Hepatocyte (in vitro differentiated cells): ENCODE results near the gene AK2. TPM values are rescaled to one million over a fixed set of nuclear protein-coding genes. Genes with fewer than 3 reads are reported as not detected.
A peak's percentile ranks its signal among the peaks of the same experiment; 100 is the strongest.
"Not testable (repeated sequence)": the region's sequence is repeated elsewhere in the genome, so short reads cannot be mapped to it uniquely, and the experiment has no call there.

Experiments used
- DNase-seq: peaks from one replicate; pipeline ENCODE4 v3.0.0-alpha.2; 2016; ENCODE audit warnings: low spot score
- H2AFZ ChIP-seq: fragments of 200-600 bp; sonication (generic); 2 replicates; pipeline ENCODE4 v1.6.0; 2016; ENCODE audit warnings: antibody characterized with exemption, mild to moderate bottlenecking
- H3K27ac ChIP-seq: fragments of 200-600 bp; sonication (generic); 2 replicates; pipeline ENCODE4 v1.5.1; 2016; ENCODE audit warnings: mild to moderate bottlenecking
- H3K27me3 ChIP-seq: fragments of 200-600 bp; sonication (generic); 2 replicates; pipeline ENCODE4 v1.6.1; 2016
- H3K36me3 ChIP-seq: fragments of 200-600 bp; sonication (generic); replicated peaks from 2 replicates; pipeline ENCODE4 v1.5.1; 2016; ENCODE audit warnings: low read depth; ENCODE audit not compliant: insufficient read depth
- H3K4me1 ChIP-seq: fragments of 200-600 bp; sonication (generic); 2 replicates; pipeline ENCODE4 v1.5.1; 2016; ENCODE audit warnings: mild to moderate bottlenecking, moderate library complexity; ENCODE audit not compliant: insufficient read depth
- H3K4me2 ChIP-seq: fragments of 200-600 bp; sonication (generic); 2 replicates; pipeline ENCODE4 v1.6.0; 2016
- H3K4me3 ChIP-seq: fragments of 200-600 bp; sonication (generic); 2 replicates; pipeline ENCODE4 v1.5.1; 2016; ENCODE audit warnings: mild to moderate bottlenecking
- H3K79me2 ChIP-seq: fragments of 200-600 bp; sonication (generic); 2 replicates; pipeline ENCODE4 v1.6.0; 2017; ENCODE audit warnings: mild to moderate bottlenecking
- H3K9me2 ChIP-seq: fragments of 200-600 bp; sonication (generic); replicated peaks from 2 replicates; pipeline ENCODE4 v1.6.0; 2017; ENCODE audit warnings: mild to moderate bottlenecking; ENCODE audit not compliant: insufficient read depth
- H3K9me3 ChIP-seq: fragments of 200-600 bp; sonication (generic); 2 replicates; pipeline ENCODE4 v1.5.1; 2016; ENCODE audit warnings: low read depth, mild to moderate bottlenecking
- H4K20me1 ChIP-seq: fragments of 200-600 bp; sonication (generic); 2 replicates; pipeline ENCODE4 v1.6.0; 2016; ENCODE audit warnings: mild to moderate bottlenecking; ENCODE audit not compliant: insufficient read depth, poor library complexity, severe bottlenecking
- EZH2 ChIP-seq: fragments of 200-600 bp; sonication (generic); IDR thresholded peaks from 2 replicates; pipeline ENCODE4 v1.6.1; 2016; ENCODE audit warnings: antibody characterized with exemption, mild to moderate bottlenecking, borderline replicate concordance
- EZH2phosphoT487 ChIP-seq: fragments of 200-600 bp; sonication (generic); IDR thresholded peaks from one replicate; pipeline ENCODE4 v1.6.1; 2018; ENCODE audit warnings: antibody characterized with exemption, mild to moderate bottlenecking, low read depth, moderate library complexity; ENCODE audit not compliant: unreplicated experiment, severe bottlenecking
- WGBS: methylation state at CpG from one replicate; pipeline ENCODE4 v1.1.6; 2016; ENCODE audit warnings: low lambda C conversion rate; ENCODE audit errors: missing lambda C conversion rate; 5-methylcytosine and 5-hydroxymethylcytosine counted together
- polyA plus RNA-seq: library from polyadenylated mRNA; unstranded; fragments of >200 nt; fragmentation: Nextera tagmentation; extraction: Ambion mirVana; gene quantifications from 2 replicates; pipeline ENCODE4 v1.2.1, GENCODE V29; 2016
- total RNA-seq: library from RNA; depleted of rRNA; stranded (reverse); fragments of >200 nt; gene quantifications from 2 replicates; pipeline ENCODE4 v1.2.3, GENCODE V29; 2014
- TF ChIP-seq, protein P1 (sequence below): fragments of 200-600 bp; sonication (generic); IDR thresholded peaks from 2 replicates; pipeline ENCODE4 v1.5.1; 2016; ENCODE audit warnings: antibody characterized with exemption, mild to moderate bottlenecking; ENCODE audit not compliant: poor library complexity

Gene AK2
- total and polyA plus RNA-seq, 2 experiments from 2014 or later, result 120 to 147 TPM

DNA sequence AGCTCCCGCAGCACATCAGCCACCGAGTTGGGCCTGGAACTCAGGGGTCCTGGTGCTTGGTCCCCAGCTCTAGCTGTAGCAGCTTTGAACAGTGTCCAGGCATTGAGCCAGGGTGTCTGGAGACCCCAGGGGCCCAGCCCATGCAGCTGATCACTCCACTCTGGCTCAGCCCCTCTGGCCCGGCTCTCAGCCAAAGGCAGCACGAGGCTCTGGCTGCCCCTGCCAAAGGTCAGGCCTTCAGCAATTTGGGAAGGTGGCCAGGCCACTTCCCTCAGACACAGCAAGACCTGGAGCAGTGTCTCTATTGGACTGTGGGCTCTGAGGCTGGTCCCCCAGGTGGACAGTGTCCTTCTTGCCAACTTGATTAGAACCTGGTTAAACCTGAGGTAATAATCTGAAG, 37.7 kb downstream of the AK2 start:
- no peaks in the 10 kb centered on the region for H3K27me3 ChIP-seq
- 94% methylated on average over 4 of the region's 4 CpGs for WGBS
- no peaks in the 10 kb centered on the region for H3K9me3 ChIP-seq
- TF ChIP-seq EZH2phosphoT487 (no peak), EZH2 (no peak)
- TF ChIP-seq, protein P1, sequence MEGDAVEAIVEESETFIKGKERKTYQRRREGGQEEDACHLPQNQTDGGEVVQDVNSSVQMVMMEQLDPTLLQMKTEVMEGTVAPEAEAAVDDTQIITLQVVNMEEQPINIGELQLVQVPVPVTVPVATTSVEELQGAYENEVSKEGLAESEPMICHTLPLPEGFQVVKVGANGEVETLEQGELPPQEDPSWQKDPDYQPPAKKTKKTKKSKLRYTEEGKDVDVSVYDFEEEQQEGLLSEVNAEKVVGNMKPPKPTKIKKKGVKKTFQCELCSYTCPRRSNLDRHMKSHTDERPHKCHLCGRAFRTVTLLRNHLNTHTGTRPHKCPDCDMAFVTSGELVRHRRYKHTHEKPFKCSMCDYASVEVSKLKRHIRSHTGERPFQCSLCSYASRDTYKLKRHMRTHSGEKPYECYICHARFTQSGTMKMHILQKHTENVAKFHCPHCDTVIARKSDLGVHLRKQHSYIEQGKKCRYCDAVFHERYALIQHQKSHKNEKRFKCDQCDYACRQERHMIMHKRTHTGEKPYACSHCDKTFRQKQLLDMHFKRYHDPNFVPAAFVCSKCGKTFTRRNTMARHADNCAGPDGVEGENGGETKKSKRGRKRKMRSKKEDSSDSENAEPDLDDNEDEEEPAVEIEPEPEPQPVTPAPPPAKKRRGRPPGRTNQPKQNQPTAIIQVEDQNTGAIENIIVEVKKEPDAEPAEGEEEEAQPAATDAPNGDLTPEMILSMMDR, result no peak
- H4K20me1 ChIP-seq, result no peaks in the 10 kb centered on the region
- H3K9me2 ChIP-seq, result no peaks in the 10 kb centered on the region
- H2AFZ ChIP-seq, result no peak overlapping the region
- H3K79me2 ChIP-seq, result no peaks in the 10 kb centered on the region
- no peaks in the 10 kb centered on the region for H3K4me1 ChIP-seq
- H3K4me3 ChIP-seq, result no peak overlapping the region
- no peak overlapping the region for H3K4me2 ChIP-seq
- H3K27ac ChIP-seq, result no peak overlapping the region
- no peaks in the 10 kb centered on the region for H3K36me3 ChIP-seq
- no peak for DNase-seq

DNA sequence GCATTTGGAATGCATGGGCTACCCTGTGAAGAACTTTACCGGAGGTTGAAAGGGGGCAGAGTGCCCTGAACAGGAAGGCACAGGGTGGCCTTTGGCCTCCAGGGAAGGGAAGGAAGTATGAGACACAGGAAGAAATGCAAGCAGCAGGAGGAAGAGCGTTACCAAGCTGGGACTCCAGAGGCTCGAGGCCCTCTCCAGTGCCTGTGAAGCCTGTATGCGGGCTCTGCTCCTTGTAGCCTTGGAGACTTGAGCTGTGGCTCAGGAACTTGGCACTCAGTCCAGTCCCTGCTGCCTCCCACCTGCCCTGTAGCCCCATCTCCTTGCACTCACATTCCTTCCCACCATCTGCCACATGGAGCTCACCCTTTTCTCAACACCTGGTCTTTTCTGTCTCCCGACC, 38.6 kb downstream of the AK2 start:
- 92% methylated on average over 5 of the region's 5 CpGs for WGBS
- TF ChIP-seq EZH2 (no peak), EZH2phosphoT487 (no peak)
- TF ChIP-seq, protein P1, result no peak
- H3K4me2 ChIP-seq, result no peak overlapping the region
- no peaks in the 10 kb centered on the region for H3K9me2 ChIP-seq
- H3K27me3 ChIP-seq, result no peaks in the 10 kb centered on the region
- no peak overlapping the region for H2AFZ ChIP-seq
- H4K20me1 ChIP-seq, result no peaks in the 10 kb centered on the region
- H3K4me3 ChIP-seq, result no peak overlapping the region
- H3K79me2 ChIP-seq, result no peaks in the 10 kb centered on the region
- no peak for DNase-seq
- H3K36me3 ChIP-seq, result no peaks in the 10 kb centered on the region
- peak overlapping the region; percentile 24 for H3K27ac ChIP-seq
- peaks cover 3% of the 10 kb centered on the region for H3K4me1 ChIP-seq
- no peaks in the 10 kb centered on the region for H3K9me3 ChIP-seq

DNA sequence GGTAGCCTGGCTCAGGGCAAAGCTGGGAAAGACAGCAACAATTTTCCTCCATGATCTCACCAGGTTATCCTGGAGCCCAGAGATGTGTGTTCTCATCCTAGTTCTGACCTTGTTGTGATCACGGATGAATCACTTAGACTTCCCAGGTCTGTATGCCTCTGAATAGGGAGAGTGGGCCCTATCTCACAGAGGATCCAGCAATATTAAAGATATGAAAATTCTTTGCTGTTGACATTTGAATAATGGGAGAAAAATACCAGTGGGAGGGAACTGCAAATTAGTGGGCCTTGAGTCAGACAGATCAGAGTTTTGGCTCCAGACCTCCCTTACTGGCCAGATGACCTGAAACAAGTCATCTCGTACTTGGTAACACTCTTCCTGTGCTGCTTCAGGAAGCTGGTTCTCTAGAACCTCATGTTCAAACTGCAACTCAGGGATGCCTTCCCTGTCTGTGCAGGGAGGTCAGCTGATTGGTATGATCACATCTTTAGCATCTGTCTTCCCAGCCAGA, 39.2 kb downstream of the AK2 start:
- 91% methylated on average over 2 of the region's 2 CpGs for WGBS
- Histone ChIP-seq H2AFZ (no peak overlapping the region), H3K79me2 (no peaks in the 10 kb centered on the region), H3K27ac (peak overlapping the region; percentile 24), H3K4me1 (peaks cover 8% of the 10 kb centered on the region), H3K36me3 (no peaks in the 10 kb centered on the region), H3K9me2 (no peaks in the 10 kb centered on the region), H3K4me3 (no peak overlapping the region), H4K20me1 (no peaks in the 10 kb centered on the region), H3K4me2 (no peak overlapping the region), H3K9me3 (no peaks in the 10 kb centered on the region), H3K27me3 (no peaks in the 10 kb centered on the region)
- TF ChIP-seq, protein P1, result no peak
- TF ChIP-seq EZH2phosphoT487, result no peak
- no peak for TF ChIP-seq EZH2
- no peak for DNase-seq

DNA sequence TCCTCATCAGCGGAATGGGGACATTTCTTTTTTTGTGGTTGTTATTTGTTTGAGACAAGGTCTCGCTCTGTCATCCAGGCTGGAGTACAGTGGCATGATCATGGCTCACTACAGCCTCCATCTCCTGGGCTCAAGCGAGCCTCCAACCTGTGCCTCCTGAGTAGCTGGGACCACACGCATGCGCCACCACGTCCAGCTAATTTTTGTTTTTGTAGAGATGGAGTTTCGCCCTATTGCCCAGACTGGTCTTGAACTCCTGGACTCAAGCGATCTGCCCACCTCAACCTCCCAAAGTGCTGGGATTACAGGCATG, 43.4 kb downstream of the AK2 start:
- H4K20me1 ChIP-seq, H3K79me2 ChIP-seq, H3K9me2 ChIP-seq, H2AFZ ChIP-seq, H3K27me3 ChIP-seq, H3K9me3 ChIP-seq, DNase-seq, H3K4me2 ChIP-seq, H3K36me3 ChIP-seq, H3K4me3 ChIP-seq: not testable (repeated sequence)
- H3K4me1 ChIP-seq, result peaks cover 12% of the 10 kb centered on the region
- 98% methylated on average over 8 of the region's 8 CpGs for WGBS
- peak overlapping the region; percentile 94 for H3K27ac ChIP-seq
